GM18505 (cell line): ENCODE results near the gene AKAP1.

Experiments
- ATAC-seq: cut with Tn5 transposase; IDR thresholded peaks from one replicate; pipeline ENCODE4 v1.9.1; 2021; ENCODE audit not compliant: unreplicated experiment
- POLR2A ChIP-seq: IDR thresholded peaks from 4 replicates; pipeline ENCODE4 v1.6.1; 2011; ENCODE audit warnings: borderline replicate concordance; ENCODE audit not compliant: insufficient read depth, insufficient read length; ENCODE audit errors: extremely low read depth

The AKAP1 gene, protein sequence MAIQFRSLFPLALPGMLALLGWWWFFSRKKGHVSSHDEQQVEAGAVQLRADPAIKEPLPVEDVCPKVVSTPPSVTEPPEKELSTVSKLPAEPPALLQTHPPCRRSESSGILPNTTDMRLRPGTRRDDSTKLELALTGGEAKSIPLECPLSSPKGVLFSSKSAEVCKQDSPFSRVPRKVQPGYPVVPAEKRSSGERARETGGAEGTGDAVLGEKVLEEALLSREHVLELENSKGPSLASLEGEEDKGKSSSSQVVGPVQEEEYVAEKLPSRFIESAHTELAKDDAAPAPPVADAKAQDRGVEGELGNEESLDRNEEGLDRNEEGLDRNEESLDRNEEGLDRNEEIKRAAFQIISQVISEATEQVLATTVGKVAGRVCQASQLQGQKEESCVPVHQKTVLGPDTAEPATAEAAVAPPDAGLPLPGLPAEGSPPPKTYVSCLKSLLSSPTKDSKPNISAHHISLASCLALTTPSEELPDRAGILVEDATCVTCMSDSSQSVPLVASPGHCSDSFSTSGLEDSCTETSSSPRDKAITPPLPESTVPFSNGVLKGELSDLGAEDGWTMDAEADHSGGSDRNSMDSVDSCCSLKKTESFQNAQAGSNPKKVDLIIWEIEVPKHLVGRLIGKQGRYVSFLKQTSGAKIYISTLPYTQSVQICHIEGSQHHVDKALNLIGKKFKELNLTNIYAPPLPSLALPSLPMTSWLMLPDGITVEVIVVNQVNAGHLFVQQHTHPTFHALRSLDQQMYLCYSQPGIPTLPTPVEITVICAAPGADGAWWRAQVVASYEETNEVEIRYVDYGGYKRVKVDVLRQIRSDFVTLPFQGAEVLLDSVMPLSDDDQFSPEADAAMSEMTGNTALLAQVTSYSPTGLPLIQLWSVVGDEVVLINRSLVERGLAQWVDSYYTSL

GRCh38 chr17:57084802-57085447 is at the start of gene AKAP1:
TSS of gene AKAP1 (plus strand) at chr17:57085246. CDS start at chr17:57105465, 20,219 bp downstream.
- ATAC-seq: peak; percentile 84
- peak; percentile 97 for TF ChIP-seq POLR2A

DNA sequence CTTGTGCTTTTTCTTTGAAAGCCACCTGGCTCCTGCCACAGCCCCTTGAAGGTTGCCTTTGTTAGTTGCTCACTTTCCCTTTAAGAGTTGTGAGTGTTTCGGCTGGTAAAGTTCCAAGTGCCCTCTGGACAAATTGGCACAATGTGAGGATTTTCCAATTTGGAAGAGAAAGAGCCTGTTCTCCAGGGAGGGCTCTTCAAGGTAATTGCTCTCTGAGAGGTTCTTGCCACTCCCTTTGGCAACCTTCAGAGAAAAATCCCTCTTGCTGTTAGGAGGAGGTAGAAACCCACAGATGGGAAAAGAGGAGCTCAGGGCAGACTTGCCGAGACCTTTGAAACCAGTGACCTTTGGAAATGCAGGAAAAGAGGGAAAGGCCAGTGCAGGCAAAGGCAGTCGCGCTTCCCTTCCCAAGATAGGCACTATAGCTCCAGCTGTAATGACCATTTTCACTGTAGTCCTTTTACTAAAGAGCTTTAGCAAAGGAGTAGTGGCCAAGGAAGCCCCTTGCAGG is 49.0 kb upstream of the AKAP1 start:
- ATAC-seq: no peak
- TF ChIP-seq POLR2A: no peak

- TF ChIP-seq POLR2A: no peak
- no peak for ATAC-seq
These were observed 47.6 kb upstream of the AKAP1 start for GRCh38 chr17:57037411-57037810.

- TF ChIP-seq POLR2A: no peak
- no peak for ATAC-seq
These were observed 46.6 kb upstream of the AKAP1 start for GRCh38 chr17:57038486-57038885.

DNA sequence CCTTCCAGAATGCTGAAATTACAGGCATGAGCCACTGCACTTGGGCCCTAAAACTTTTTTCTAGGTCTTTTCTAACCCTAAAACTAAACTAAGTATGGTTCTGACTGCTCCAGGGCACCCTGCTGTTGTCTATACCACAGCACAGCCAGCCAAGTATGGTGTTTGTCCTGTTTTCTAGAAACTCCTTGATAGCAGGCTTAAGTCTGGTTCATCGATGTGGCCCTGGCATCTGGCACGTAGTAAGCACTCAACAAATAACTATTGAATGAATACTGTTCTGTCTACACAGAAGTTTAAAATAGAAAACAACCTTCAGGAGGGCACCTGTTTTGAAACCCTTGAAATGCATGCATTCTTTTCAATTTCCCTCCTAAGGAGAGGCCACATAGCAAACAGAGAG is 44.5 kb upstream of the AKAP1 start:
- no peak for ATAC-seq
- no peak for TF ChIP-seq POLR2A

GRCh38 chr17:57043276-57043675 is 41.8 kb upstream of the AKAP1 start:
- ATAC-seq: no peak

DNA sequence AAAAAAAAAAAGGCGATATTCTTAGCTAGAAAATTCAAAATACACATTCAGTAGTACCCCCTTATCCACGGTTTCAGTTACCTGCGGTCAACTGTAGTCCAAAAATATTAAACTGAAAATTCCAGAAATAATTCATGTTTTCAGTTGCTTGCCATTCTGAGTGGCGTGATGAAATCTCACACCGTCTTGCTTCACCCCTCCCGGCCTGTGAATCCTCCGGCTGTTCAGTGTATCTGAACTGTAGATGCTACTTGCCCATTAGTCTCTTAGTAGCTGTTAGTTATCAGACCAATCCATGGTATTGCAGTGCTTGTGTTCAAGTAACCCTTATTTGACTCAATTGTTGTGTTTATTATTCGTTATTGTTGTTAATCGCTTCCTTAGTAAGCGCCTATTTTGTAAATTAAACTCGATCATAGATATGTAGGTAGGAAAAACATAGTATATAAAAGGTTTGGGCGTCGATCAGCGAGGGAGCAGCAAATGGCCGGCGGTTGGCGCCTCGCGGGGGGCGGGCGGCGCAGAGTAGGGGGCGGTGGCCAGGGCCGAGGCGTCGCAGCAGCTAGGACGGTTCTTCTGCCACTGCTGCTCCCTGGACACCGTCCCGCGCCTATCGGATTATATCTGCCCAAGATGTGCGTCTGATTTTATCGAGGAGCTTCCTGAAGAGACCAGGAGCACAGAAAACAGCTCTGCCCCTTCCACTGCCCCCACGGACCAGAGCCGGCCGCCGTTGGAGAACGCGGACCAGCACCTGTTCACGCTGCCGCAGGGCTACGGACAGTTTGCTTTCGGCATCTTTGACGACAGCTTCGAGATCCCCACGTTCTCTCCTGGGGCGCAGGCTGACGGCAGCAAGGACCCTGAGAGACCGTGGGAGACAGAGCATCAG is 39.8 kb upstream of the AKAP1 start:
- no peak for TF ChIP-seq POLR2A
- ATAC-seq: no peak

More at GRCh38 chr17:57043276-57043675, 41.8 kb upstream of the AKAP1 start:
- no peak for TF ChIP-seq POLR2A

GRCh38 chr17:57045868-57046704 is 39.0 kb upstream of the AKAP1 start:
- no peak for TF ChIP-seq POLR2A
- ATAC-seq: no peak

GRCh38 chr17:57046749-57047148 is 38.3 kb upstream of the AKAP1 start:
- ATAC-seq: no peak

GRCh38 chr17:57048096-57048495 is 37.0 kb upstream of the AKAP1 start:
- TF ChIP-seq POLR2A: no peak
- ATAC-seq: no peak

More at GRCh38 chr17:57046749-57047148, 38.3 kb upstream of the AKAP1 start:
- TF ChIP-seq POLR2A: no peak

DNA sequence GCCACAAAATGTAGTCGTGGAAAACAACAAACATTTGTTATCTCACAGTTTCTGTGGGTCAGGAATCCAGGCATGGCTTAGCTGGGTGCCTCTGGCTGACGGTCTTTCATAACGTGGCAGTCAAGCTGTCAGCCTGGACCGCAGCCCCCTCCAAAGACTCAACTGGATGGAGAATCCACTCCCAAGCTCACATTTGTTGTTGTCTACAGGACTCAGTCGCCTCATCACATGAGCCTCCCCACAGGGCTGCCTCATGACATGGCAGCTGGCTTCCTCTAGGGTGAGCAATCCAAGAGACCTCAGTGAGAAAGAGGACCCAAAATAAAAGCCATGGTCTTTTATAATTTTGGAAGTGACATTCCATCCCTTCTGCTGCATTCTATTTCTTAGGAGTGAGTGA is 34.7 kb upstream of the AKAP1 start:
- ATAC-seq: no peak
- TF ChIP-seq POLR2A: no peak

- TF ChIP-seq POLR2A: no peak
- ATAC-seq: no peak
These were observed 33.1 kb upstream of the AKAP1 start for GRCh38 chr17:57051886-57052361.

DNA sequence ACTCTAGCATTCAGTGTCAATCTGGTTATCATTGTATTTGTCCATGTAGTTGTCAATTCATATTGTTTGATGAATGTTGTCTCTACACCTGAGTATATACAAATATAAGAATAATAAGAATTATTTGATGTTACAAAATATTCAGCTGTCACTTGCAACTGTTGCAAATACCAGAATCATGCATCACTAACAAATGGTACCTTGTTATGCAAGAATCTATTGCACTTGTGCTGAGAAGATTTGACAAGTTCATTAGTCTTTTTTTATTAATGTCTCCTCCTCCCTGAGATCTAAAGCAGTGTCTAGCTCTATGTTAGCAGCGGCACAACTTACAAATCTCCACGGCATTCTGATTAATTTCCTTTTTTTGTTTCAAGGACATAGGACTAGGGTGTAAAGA is 22.2 kb upstream of the AKAP1 start:
- ATAC-seq: no peak
- TF ChIP-seq POLR2A: no peak
